Fibroblast of skin of scalp (primary cell): ENCODE results near the gene MUC5B.

Experiments
- DNase-seq: peaks from one replicate; pipeline ENCODE4 v3.0.0-alpha.2; 2013

The MUC5B gene

DNA sequence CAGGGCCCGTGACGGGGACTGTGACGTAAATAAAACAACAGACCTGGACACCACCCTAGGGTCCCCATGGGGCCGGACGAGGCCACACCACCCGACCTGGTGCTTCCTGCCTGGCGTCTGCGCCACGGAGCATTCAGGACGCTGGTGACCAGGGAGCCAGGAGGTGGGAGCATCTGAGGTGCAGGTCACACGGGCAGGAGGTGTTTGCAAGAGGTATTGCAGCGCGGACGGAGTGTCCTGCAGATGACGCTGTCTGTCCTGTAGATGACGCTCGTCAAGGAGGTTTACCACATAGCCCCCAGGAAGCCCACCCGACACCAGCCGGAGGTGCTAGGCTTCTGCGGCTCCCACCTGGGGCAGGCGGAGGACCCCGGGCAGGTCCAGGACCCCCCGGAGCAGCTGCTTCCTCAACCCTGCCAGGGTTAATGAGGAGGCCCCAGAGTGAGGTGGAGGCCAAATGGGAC lies 986 bp upstream of the MUC5B start:
- DNase-seq = no peak

- DNase-seq = no peak
Observed at GRCh38 chr11:1223346-1224110, 662 bp downstream of the MUC5B start.

DNA sequence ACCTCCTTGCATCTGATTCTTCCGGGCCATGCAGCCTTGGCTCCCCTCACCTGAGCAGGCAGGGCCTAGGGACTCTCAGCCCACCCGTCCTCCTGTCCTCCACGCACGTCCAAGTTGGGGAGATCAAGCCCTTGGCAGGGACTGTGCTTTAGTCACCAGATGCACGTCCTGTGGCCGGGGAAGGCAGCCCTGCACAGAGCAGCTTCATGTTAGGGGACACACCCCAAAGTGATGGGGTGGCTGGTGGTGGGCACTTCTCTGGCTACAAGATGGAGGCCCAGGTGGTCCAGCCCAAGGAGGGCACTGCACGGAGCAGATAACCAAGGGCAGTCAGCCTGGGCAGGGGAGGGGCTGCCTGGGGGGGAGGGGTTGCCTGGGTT lies 1.2 kb downstream of the MUC5B start:
- DNase-seq = no peak

DNA sequence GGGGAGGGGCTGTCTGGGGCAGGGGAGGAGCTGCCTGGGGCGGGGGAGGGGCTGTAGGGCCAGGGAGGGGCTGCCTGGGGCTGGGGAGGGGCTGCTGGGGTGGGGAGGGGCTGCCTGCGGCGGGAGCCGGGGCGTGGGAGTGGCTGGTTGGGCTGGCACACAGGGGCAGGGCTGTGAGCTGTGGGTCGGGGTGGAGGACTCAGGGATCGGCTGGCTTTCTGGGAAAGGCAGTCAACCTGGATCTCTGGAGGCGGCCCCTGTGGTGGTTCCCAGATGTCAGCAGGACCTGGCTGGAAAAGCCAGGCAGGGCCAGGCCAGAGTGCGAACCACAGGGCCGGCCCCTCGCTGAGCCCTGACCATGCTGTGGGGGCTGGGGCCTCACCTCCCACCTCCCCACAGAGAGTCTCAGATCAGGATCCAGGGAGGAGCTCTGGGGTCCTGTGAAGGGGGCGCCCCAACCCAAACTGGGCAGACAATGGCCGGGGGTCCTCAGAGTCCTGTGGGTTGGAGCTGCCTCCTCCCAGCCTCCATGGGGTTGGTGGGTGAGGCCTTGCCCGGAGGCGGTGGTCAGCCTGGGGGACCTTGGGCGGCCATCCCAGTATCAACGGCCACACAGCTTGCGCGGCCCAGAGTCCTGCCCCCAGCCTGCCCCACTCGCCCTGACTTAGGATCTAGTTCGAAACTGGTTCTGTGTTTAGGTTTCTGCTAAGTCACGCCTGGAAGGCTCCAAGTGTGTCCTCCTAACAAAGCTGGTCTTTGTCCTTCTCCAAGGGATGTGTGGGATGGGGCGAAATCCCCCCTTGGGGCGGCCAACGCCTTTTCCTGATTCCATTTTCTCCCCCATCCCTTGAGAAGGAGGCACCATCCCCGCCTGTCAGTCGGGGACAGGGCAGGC lies 1.9 kb downstream of the MUC5B start:
- no peak for DNase-seq

DNA sequence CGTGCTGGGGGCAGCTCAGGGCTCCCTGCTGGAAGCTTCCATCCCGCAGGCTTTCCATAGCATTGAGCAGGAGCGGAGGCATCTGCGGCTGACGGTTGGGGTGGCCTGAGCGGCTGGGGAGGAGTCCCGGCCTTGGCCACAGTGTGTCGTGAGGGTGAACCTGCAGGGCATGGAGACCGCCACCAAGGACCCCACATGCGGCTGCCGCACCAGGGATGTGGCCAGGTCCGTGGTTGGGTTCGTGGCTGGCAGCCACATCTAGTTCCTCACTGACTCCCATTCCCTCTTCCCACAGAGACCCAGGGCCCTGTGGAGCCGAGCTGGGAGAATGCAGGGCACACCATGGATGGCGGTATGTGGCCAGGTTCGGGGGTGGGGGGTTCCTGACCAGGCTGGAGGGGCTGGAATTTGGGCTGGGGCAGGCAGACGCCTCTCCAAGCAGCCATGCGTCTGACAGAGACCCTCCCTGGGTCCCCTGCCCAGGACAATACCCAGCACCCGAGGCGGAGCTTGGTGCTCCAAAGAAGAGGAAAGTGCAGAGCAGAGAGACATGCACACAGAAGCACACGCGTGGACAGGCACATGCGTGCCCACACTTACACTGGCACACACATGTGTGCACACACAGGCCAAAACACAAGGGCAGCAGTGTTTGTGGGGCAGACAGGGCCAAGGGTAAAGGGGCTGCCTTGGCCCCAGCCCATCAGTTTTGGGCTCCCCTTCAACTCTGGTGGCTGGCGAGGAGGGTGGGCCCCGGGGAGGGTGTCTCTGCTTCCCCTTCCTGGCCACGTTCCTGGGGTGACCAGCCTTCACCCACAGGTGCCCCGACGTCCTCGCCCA lies 2.7 kb downstream of the MUC5B start:
- no peak for DNase-seq

GRCh38 chr11:1226226-1226985 lies 3.5 kb downstream of the MUC5B start:
- DNase-seq = no peak

DNA sequence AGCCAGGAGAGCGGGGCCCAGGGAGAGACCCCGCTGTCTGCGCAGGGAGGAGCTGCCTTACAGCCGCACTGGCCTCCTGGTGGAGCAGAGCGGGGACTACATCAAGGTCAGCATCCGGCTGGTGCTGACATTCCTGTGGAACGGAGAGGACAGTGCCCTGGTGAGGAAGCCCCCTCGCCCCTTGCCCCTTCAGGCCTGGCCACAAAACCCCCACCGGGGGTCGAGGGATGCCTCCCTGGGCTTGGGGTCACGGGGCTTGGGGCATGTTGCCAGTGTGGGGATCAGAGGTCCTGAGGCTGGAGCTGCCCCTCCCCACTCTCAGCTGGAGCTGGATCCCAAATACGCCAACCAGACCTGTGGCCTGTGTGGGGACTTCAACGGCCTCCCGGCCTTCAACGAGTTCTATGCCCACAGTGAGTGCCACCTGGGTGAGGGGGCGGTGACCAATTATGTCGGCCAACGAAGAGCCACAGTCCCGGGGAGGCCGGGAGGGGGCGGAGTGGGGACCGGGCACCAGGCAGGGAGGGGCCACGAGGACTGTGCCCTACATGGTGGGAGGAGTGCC lies 4.2 kb downstream of the MUC5B start:
- no peak for DNase-seq

- no peak for DNase-seq
Observed at GRCh38 chr11:1227551-1228100, 4.8 kb downstream of the MUC5B start.

GRCh38 chr11:1228101-1228821 lies 5.4 kb downstream of the MUC5B start:
- DNase-seq = no peak

DNA sequence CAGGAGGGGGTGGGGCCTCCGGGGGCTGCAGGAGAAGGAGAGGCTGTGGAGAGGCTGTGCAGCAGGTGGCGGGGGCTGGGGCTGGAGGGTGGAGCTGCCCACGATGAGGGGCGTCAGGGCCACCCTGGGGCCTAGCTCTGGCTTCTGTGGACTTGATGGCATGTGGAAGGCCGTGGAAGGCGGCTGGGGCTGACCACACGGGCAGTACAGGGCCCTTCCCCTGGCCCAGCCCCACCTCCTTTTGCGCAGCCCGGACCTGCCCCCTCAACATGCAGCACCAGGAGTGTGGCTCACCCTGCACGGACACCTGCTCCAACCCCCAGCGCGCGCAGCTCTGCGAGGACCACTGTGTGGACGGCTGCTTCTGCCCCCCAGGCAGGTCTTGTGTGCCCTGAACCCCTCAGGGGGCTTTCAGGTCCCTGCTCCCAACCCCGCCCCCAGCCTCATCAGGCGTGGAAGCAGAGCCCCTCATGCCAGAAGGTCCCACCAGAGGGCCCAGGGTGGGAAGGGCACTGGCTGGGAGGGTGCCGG lies 6.1 kb downstream of the MUC5B start:
- no peak for DNase-seq

DNA sequence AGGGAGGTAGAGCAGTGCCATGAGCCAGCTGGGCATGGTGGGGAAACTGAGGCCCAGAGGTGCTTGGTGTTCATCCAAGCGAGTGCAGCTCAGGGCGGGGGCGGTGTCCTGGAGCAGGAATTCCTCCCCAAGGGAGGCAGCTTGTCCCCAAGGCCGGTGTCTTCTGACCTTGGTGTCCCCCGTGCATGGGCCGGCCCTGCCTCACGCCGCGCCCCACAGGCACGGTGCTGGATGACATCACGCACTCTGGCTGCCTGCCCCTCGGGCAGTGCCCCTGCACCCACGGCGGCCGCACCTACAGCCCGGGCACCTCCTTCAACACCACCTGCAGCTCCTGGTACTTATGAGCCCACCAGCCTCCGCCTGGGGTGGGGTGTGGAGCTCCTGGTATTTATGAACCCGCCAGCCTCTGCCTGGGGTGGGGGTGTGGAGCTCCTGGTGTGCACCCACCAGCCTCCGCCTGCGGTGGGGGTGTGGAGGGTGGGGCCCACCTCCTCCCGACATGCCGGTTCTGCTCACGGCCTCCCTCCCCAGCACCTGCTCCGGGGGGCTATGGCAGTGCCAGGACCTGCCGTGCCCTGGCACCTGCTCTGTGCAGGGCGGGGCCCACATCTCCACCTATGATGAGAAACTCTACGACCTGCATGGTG lies 6.7 kb downstream of the MUC5B start:
- DNase-seq = no peak

DNA sequence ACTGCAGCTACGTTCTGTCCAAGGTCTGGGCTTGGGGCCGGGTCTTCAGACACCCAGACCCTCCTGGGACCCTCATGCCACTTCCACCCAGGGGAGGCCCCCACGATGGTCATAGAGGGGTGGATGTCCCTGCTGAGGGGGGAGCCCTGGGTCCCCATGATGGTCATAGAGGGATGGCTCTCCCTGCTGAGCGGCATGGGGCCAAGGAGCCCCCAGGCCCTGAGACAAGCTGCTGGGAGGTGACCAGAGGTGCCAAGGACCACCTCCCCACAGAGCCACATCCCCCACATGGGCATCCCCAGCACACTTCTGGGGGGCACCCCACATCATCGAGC lies 7.2 kb downstream of the MUC5B start:
- no peak for DNase-seq

DNA sequence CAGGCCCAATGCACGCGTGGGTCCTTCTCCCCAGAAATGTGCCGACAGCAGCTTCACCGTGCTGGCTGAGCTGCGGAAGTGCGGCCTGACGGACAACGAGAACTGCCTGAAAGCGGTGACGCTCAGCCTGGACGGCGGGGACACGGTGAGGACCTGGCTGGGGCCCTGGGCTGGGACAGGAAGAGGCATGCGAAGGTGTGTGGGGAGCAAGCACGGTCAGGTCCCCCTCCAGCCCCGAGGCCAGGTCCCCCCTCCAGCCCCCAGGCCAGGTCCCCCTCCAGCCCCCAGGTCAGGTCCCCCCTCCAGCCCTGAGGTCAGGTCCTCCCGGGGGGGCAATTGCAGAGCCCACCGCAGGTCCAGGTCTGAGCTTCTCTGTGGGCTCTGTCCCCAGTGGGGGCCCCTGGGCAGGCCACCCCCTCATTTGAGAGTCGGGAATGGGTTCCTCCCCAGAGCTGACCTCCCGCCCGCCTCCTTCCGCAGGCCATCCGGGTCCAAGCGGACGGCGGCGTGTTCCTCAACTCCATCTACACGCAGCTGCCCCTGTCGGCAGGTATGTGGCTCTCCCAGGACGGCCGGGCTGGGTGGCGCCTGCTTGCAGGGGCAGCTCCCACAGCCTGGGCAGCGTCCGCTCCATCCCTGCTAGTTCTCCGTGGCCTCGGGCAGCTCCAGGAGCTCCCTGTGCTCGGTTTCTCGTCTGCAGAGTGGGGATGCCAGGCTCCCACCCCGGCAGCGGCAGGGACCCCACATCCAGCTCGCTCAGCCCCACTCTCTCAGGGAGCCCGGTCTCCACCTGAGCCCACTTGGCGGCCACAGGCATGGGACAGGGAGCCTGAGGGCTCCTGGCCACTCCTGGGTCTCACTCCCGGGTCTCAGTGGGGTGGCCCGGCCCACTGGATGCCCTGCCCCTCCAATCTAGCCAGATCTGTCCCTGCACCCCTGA lies 7.9 kb downstream of the MUC5B start:
- no peak for DNase-seq

GRCh38 chr11:1231396-1232020 lies 8.6 kb downstream of the MUC5B start:
- DNase-seq = no peak

GRCh38 chr11:1232021-1232882 lies 9.4 kb downstream of the MUC5B start:
- no peak for DNase-seq

GRCh38 chr11:1232883-1233321 lies 10.0 kb downstream of the MUC5B start:
- DNase-seq = no peak

GRCh38 chr11:1233351-1234053 lies 10.6 kb downstream of the MUC5B start:
- no peak for DNase-seq
